CD14-positive monocyte (primary cell): ENCODE data around the gene TRABD2B. TPM values are rescaled to one million over a fixed set of nuclear protein-coding genes. Genes with fewer than 3 reads are reported as not detected.

Source experiments
- DNase-seq, 3 donors: peaks; one replicate each; pipeline ENCODE4 v3.0.0-alpha.2; 2011 to 2022
- H2AFZ ChIP-seq: 2 replicates; pipeline ENCODE4 v1.6.0; 2012; ENCODE audit warnings: mild to moderate bottlenecking, low read depth, low read length, inconsistent platforms; ENCODE audit not compliant: insufficient read depth, poor library complexity, severe bottlenecking
- H3K27ac ChIP-seq, 2 donors: 1 replicate in 1 of 2; 2 replicates in 1 of 2; pipeline ENCODE4 v1.5.1; 2012 to 2013; ENCODE audit warnings: low read length in 2 of 2, control low read depth in 1 of 2, inconsistent platforms in 1 of 2, low read depth in 1 of 2, mild to moderate bottlenecking in 1 of 2
- H3K27me3 ChIP-seq, 2 donors: one replicate each; pipeline versions ENCODE4 v1.6.0 to v1.6.1; 2011 to 2013; ENCODE audit warnings: low read length in 2 of 2; ENCODE audit not compliant: control insufficient read depth in 2 of 2, insufficient read depth in 2 of 2
- H3K36me3 ChIP-seq, 2 donors: replicated peaks in 1 of 2; 1 replicate in 1 of 2; 2 replicates in 1 of 2; pipeline versions ENCODE4 v1.5.1 to v1.6.1; 2012 to 2013; ENCODE audit warnings: low read length in 2 of 2, control low read depth in 1 of 2, inconsistent platforms in 1 of 2, mild to moderate bottlenecking in 1 of 2; ENCODE audit not compliant: insufficient read depth in 2 of 2, control insufficient read depth in 1 of 2
- H3K4me1 ChIP-seq, 2 donors: 1 replicate in 1 of 2; 2 replicates in 1 of 2; pipeline versions ENCODE4 v1.5.1 to v1.6.1; 2012 to 2013; ENCODE audit warnings: low read length in 2 of 2, control low read depth in 1 of 2, inconsistent platforms in 1 of 2, mild to moderate bottlenecking in 1 of 2, moderate library complexity in 1 of 2; ENCODE audit not compliant: insufficient read depth in 2 of 2, control insufficient read depth in 1 of 2
- H3K4me2 ChIP-seq: replicated peaks from 2 replicates; pipeline ENCODE3; 2012; ENCODE audit warnings: low read length, moderate library complexity, mild to moderate bottlenecking; ENCODE audit not compliant: poor library complexity, severe bottlenecking; ENCODE audit errors: extremely low read depth
- H3K4me3 ChIP-seq, 3 experiments: fragments of 200-600 bp in 1 of 3; sonication (generic) in 1 of 3; replicated peaks in 1 of 3; 1 replicate in 2 of 3; 2 replicates in 1 of 3; pipeline ENCODE4 v1.5.1; 2011 to 2013; ENCODE audit warnings: low read length in 3 of 3, mild to moderate bottlenecking in 3 of 3, control low read depth in 2 of 3, low read depth in 2 of 3, inconsistent platforms in 1 of 3, moderate library complexity in 1 of 3
- H3K79me2 ChIP-seq: 2 replicates; pipeline ENCODE4 v1.6.0; 2012; ENCODE audit warnings: mild to moderate bottlenecking, control low read depth, inconsistent platforms, low read length, moderate library complexity; ENCODE audit not compliant: insufficient read depth
- H3K9ac ChIP-seq: 2 replicates; pipeline ENCODE4 v1.6.0; 2017; ENCODE audit warnings: low read length, mild to moderate bottlenecking; ENCODE audit not compliant: insufficient read depth, poor library complexity, severe bottlenecking
- H3K9me3 ChIP-seq, 2 donors: replicated peaks in 1 of 2; 1 replicate in 1 of 2; 2 replicates in 1 of 2; pipeline versions ENCODE4 v1.5.1 to v1.6.1; 2012 to 2013; ENCODE audit warnings: low read length in 2 of 2, control low read depth in 1 of 2; ENCODE audit not compliant: control insufficient read depth in 1 of 2, insufficient read depth in 1 of 2
- H4K20me1 ChIP-seq: 2 replicates; pipeline ENCODE4 v1.6.0; 2012; ENCODE audit warnings: mild to moderate bottlenecking, low read length, control low read depth, moderate library complexity; ENCODE audit not compliant: insufficient read depth
- H3K27ac Mint-ChIP-seq, 7 donors: one replicate each; pipeline ENCODE4 v1.8.0; 2020; ENCODE audit warnings: mild to moderate bottlenecking in 7 of 7, mixed read lengths in 7 of 7, moderate library complexity in 6 of 7, inconsistent platforms in 2 of 7
- H3K27me3 Mint-ChIP-seq, 3 donors: one replicate each; pipeline ENCODE4 v1.8.0; 2021 to 2022; ENCODE audit warnings: low read depth in 3 of 3, mild to moderate bottlenecking in 3 of 3, mixed read lengths in 3 of 3, moderate library complexity in 3 of 3, inconsistent platforms in 1 of 3
- H3K36me3 Mint-ChIP-seq, 2 donors: one replicate each; pipeline ENCODE4 v1.8.0; 2020; ENCODE audit warnings: mixed read lengths in 2 of 2, inconsistent platforms in 1 of 2, mild to moderate bottlenecking in 1 of 2
- H3K4me1 Mint-ChIP-seq: one replicate; pipeline ENCODE4 v1.8.0; 2020; ENCODE audit warnings: mild to moderate bottlenecking, mixed read lengths
- H3K4me3 Mint-ChIP-seq, 2 donors: one replicate each; pipeline ENCODE4 v1.8.0; 2020; ENCODE audit warnings: mild to moderate bottlenecking in 2 of 2, mixed read lengths in 2 of 2, moderate library complexity in 1 of 2
- H3K9me3 Mint-ChIP-seq, 7 donors: one replicate each; pipeline ENCODE4 v1.8.0; 2020 to 2022; ENCODE audit warnings: mixed read lengths in 7 of 7, mild to moderate bottlenecking in 6 of 7, moderate library complexity in 6 of 7, inconsistent platforms in 2 of 7
- WGBS: methylation state at CpG from one replicate; pipeline ENCODE4 v1.1.5; 2013; ENCODE audit warnings: missing lambda C conversion rate; ENCODE audit not compliant: insufficient coverage; 5-methylcytosine and 5-hydroxymethylcytosine counted together
- intact Hi-C, 2 donors: fragments of 100-400 bp; cut with micrococcal nuclease; formaldehyde crosslinking; loops; one replicate each; pipeline versions ENCODE4 v1.15.0 to v1.15.1; 2023
- polyA plus RNA-seq, 3 donors: library from polyadenylated mRNA; depleted of rRNA in 1 of 3; unstranded in 2 of 3; stranded (reverse) in 1 of 3; fragments of 300-500 nt in 2 of 3; fragments of >200 nt in 1 of 3; fragmentation: Illumina TruSeq in 2 of 3; gene quantifications; 1 replicate in 2 of 3; 2 replicates in 1 of 3; pipeline ENCODE4 v1.2.3, GENCODE V29; 2012 to 2021
- TF ChIP-seq, protein P1 (sequence below): fragments of 200-600 bp; IDR thresholded peaks from one replicate; pipeline ENCODE4 v1.8.0; 2022; ENCODE audit warnings: antibody characterized with exemption, mild to moderate bottlenecking

Gene TRABD2B
- polyA plus RNA-seq, 3 donors = not detected

DNA sequence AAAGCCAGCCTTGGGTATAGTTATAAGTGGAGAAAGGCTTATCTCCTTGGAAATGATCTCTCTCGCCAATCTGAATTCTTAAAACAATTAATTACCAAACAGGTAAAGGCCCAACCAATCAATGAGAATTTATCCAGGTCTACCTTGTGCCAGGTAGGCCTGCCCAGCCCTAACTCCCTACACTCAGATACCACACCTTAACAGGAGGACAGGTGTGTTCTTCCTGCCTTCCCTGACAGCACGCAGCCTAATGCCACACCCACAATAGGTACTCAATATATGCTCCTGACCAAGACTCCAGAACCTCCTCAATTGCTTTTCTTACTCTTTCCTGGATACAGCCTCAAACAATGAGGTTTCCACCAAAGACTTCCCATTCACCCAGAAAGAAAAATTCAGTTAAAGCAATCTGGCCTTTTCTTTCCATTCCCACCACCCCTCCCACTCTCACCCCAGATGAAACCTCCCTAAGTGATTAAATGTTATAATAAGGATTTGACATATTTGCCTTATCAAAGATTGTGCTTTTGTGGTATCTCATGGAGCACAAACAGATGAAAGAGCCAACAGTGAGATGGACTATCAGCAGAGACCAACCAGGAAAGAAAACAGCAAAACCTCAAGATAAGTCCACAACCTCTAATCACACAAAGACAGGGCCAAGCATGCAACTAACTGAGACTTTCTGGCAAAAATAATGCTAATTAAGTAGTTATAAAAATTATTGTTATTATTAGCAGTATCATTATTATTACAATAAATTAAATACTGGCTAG lies 25.6 kb downstream of the TRABD2B start:
- H2AFZ ChIP-seq = no peak overlapping the region
- intact Hi-C loops = no loop called here
- no peaks in the 10 kb centered on the region for H3K79me2 ChIP-seq
- H3K27ac Mint-ChIP-seq = no peak overlapping the region
- H3K4me3 Mint-ChIP-seq = no peak overlapping the region
- H3K4me3 ChIP-seq = no peak overlapping the region
- no peak overlapping the region for H3K4me2 ChIP-seq
- WGBS = 89% methylated on average over 1 of the region's 2 CpGs
- H3K9me3 ChIP-seq = no peaks in the 10 kb centered on the region
- peaks cover 2 to 3% of the 10 kb centered on the region in 2 donors for H3K27me3 ChIP-seq
- no peaks in the 10 kb centered on the region for H3K4me1 ChIP-seq
- no peak for DNase-seq
- no peaks in the 10 kb centered on the region for H3K9me3 Mint-ChIP-seq
- no peaks in the 10 kb centered on the region for H3K36me3 Mint-ChIP-seq
- no peaks in the 10 kb centered on the region for H3K36me3 ChIP-seq
- H3K9ac ChIP-seq = no peak overlapping the region
- no peak overlapping the region for H3K27ac ChIP-seq
- H3K4me1 Mint-ChIP-seq = no peaks in the 10 kb centered on the region
- H4K20me1 ChIP-seq = no peaks in the 10 kb centered on the region
- H3K27me3 Mint-ChIP-seq = peaks cover 2 to 9% (median 7%) of the 10 kb centered on the region in 3 donors
- TF ChIP-seq, protein P1, sequence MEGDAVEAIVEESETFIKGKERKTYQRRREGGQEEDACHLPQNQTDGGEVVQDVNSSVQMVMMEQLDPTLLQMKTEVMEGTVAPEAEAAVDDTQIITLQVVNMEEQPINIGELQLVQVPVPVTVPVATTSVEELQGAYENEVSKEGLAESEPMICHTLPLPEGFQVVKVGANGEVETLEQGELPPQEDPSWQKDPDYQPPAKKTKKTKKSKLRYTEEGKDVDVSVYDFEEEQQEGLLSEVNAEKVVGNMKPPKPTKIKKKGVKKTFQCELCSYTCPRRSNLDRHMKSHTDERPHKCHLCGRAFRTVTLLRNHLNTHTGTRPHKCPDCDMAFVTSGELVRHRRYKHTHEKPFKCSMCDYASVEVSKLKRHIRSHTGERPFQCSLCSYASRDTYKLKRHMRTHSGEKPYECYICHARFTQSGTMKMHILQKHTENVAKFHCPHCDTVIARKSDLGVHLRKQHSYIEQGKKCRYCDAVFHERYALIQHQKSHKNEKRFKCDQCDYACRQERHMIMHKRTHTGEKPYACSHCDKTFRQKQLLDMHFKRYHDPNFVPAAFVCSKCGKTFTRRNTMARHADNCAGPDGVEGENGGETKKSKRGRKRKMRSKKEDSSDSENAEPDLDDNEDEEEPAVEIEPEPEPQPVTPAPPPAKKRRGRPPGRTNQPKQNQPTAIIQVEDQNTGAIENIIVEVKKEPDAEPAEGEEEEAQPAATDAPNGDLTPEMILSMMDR = no peak

DNA sequence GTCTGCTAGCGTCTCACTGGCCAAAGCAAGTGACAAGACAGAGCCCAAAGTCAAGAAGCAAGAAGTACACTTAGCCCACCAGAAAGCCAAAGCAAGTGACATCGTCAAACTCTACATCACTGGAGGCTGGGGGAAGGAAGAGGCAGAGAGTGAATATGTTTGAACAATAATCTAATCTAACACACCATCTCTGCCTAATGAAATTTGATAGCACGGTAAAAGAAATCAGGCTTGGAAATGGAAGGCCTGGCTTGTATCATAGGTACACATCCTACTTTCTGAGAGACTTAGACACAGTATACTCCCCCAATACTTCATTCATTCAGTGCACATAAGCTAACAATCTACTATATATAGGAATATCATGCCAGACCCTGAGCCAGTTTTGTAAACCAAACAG lies 26.3 kb downstream of the TRABD2B start:
- H3K27me3 Mint-ChIP-seq = peaks cover 2 to 9% (median 7%) of the 10 kb centered on the region in 3 donors
- WGBS = 83% methylated on average over 1 of the region's 3 CpGs
- no peak for DNase-seq

More for the DNA sequence above, 26.3 kb downstream of the TRABD2B start:
- intact Hi-C loops = no loop called here
- Histone ChIP-seq H3K4me3 (no peak overlapping the region), H3K4me2 (no peak overlapping the region), H2AFZ (no peak overlapping the region), H3K27me3 (peaks cover 0 to 3% of the 10 kb centered on the region in 2 donors), H3K27ac (no peak overlapping the region), H3K4me1 (no peaks in the 10 kb centered on the region), H3K36me3 (no peaks in the 10 kb centered on the region), H3K9ac (no peak overlapping the region), H4K20me1 (no peaks in the 10 kb centered on the region), H3K79me2 (no peaks in the 10 kb centered on the region), H3K9me3 (no peaks in the 10 kb centered on the region)
- H3K36me3 Mint-ChIP-seq = no peaks in the 10 kb centered on the region
- no peaks in the 10 kb centered on the region for H3K9me3 Mint-ChIP-seq
- no peak overlapping the region for H3K4me3 Mint-ChIP-seq
- H3K4me1 Mint-ChIP-seq = no peaks in the 10 kb centered on the region
- H3K27ac Mint-ChIP-seq = no peak overlapping the region
- TF ChIP-seq, protein P1 = no peak
